ENCODE measurements around the gene RNF26. TPM values are rescaled to one million over a fixed set of nuclear protein-coding genes. Genes with fewer than 3 reads are reported as not detected.

The RNF26 gene
- total RNA-seq, 3 donors from 2014 or later, result 8.8 to 11.2 (median 9.7) TPM

DNA sequence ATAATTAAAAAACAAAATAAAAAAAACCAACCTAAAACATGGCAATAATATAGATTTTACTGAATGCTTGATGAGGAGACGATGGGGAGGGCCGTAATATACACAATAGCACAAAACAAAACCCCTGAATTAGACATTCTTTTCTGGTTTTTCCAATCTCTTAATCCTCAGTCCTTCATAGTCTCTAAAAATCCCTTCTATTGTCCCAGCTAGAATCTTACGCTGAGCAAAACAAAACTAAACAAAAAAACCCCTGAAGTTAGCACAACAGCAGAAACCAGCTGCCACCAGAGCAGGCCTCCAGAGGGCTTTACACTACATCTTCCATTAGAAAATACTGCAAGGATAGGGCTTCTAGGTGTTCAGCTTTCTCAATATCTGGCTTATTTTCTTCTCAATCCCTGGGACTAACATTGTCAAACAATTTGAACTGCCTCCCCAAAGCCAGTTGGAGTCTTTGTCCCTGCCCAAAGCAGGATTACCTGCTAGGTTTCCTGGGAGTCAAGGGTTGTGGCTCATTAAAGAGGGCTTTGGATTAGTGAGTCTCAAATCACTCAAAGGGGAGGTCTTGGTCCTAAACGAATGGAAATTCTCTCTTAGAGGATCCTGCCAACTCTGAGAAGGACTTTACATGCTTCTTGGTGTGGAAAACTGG is 2.1 kb upstream of the RNF26 start:
- Histone ChIP-seq H3K4me1 (peaks cover 8% of the 10 kb centered on the region in 2 donors), H3K36me3 (no peaks in the 10 kb centered on the region), H3K4me3 (no peak overlapping the region), H3K27ac (no peak overlapping the region), H3K27me3 (no peaks in the 10 kb centered on the region), H3K9me3 (no peaks in the 10 kb centered on the region)
- TF ChIP-seq POLR2A (IDR thresholded peaks at IDR 0.05), result no peak
- TF ChIP-seq, protein P1, sequence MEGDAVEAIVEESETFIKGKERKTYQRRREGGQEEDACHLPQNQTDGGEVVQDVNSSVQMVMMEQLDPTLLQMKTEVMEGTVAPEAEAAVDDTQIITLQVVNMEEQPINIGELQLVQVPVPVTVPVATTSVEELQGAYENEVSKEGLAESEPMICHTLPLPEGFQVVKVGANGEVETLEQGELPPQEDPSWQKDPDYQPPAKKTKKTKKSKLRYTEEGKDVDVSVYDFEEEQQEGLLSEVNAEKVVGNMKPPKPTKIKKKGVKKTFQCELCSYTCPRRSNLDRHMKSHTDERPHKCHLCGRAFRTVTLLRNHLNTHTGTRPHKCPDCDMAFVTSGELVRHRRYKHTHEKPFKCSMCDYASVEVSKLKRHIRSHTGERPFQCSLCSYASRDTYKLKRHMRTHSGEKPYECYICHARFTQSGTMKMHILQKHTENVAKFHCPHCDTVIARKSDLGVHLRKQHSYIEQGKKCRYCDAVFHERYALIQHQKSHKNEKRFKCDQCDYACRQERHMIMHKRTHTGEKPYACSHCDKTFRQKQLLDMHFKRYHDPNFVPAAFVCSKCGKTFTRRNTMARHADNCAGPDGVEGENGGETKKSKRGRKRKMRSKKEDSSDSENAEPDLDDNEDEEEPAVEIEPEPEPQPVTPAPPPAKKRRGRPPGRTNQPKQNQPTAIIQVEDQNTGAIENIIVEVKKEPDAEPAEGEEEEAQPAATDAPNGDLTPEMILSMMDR (IDR thresholded peaks at IDR 0.05), result no peak
- no peak for TF ChIP-seq POLR2AphosphoS5 (IDR thresholded peaks at IDR 0.05)
- DNase-seq (ENCODE audit: low spot score in 2 of 2), result no peak
- intact Hi-C loops (cut with DNase I; ENCODE audit: low total_unique reads), result no loop called here

DNA sequence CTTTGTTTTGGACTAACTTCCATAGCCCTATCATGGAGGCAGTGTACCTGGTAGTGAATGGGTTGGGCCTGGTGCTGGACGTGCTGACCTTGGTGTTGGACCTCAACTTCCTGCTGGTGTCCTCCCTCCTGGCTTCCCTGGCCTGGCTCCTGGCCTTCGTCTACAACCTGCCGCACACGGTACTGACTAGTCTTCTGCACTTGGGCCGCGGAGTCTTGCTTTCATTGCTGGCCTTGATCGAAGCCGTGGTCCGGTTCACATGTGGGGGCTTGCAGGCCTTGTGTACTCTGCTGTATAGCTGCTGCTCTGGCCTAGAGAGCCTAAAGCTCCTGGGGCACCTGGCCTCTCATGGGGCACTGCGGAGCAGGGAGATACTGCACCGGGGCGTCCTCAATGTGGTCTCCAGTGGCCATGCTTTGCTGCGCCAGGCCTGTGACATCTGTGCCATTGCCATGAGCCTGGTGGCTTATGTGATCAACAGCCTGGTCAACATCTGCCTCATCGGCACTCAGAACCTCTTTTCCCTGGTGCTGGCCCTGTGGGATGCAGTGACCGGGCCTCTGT is 846 bp downstream of the RNF26 start:
- DNase-seq (ENCODE audit: low spot score in 2 of 2), result no peak
- peak overlapping the region; percentile 94 to 95 for H3K27ac ChIP-seq
- peak overlapping the region; percentile 86 to 99 (median 87) for H3K4me3 ChIP-seq
- H3K36me3 ChIP-seq, result no peaks in the 10 kb centered on the region
- peaks cover 0 to 2% of the 10 kb centered on the region in 2 donors for H3K27me3 ChIP-seq
- TF ChIP-seq, protein P1 (IDR thresholded peaks at IDR 0.05), result no peak
- TF ChIP-seq POLR2AphosphoS5 (IDR thresholded peaks at IDR 0.05) (no peak), POLR2A (IDR thresholded peaks at IDR 0.05) (no peak)
- no peaks in the 10 kb centered on the region for H3K9me3 ChIP-seq
- intact Hi-C loops (cut with DNase I; ENCODE audit: low total_unique reads), result no loop called here
- H3K4me1 ChIP-seq, result peaks cover 8 to 15% of the 10 kb centered on the region in 2 donors

DNA sequence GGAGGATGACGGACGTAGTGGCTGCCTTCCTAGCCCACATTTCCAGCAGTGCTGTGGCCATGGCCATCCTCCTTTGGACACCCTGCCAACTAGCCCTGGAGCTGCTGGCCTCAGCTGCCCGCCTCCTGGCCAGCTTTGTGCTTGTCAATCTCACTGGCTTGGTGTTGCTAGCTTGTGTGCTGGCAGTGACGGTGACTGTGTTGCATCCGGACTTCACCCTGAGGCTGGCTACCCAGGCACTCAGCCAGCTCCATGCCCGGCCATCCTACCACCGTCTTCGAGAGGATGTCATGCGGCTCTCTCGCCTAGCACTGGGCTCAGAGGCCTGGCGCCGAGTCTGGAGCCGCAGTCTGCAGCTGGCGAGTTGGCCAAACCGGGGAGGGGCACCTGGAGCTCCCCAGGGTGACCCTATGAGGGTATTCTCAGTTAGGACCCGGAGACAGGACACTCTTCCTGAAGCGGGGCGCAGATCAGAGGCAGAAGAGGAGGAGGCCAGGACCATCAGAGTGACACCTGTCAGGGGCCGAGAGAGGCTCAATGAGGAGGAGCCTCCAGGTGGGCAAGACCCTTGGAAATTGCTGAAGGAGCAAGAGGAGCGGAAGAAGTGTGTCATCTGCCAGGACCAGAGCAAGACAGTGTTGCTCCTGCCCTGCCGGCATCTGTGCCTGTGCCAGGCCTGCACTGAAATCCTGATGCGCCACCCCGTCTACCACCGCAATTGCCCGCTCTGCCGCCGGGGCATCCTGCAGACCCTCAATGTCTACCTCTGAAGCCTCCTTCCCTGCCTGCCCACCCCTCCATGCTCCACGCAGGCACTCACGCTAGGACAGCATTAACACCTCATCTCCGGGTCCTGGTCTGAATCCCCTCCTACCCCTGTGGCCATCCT is 1.6 kb downstream of the RNF26 start:
- peak in 1 of 2 donors; percentile 37 for DNase-seq (ENCODE audit: low spot score in 2 of 2)
- Histone ChIP-seq H3K9me3 (no peaks in the 10 kb centered on the region), H3K27me3 (peaks cover 0 to 2% of the 10 kb centered on the region in 2 donors), H3K36me3 (no peaks in the 10 kb centered on the region), H3K4me1 (peaks cover 8 to 16% of the 10 kb centered on the region in 2 donors), H3K4me3 (peak overlapping the region in 1 of 3 donors; percentile 99), H3K27ac (peak overlapping the region in 1 of 2 donors; percentile 95)
- intact Hi-C loops (cut with DNase I; ENCODE audit: low total_unique reads), result no loop called here
- no peak for TF ChIP-seq POLR2A (IDR thresholded peaks at IDR 0.05)
- no peak for TF ChIP-seq POLR2AphosphoS5 (IDR thresholded peaks at IDR 0.05)
- TF ChIP-seq, protein P1 (IDR thresholded peaks at IDR 0.05), result no peak

DNA sequence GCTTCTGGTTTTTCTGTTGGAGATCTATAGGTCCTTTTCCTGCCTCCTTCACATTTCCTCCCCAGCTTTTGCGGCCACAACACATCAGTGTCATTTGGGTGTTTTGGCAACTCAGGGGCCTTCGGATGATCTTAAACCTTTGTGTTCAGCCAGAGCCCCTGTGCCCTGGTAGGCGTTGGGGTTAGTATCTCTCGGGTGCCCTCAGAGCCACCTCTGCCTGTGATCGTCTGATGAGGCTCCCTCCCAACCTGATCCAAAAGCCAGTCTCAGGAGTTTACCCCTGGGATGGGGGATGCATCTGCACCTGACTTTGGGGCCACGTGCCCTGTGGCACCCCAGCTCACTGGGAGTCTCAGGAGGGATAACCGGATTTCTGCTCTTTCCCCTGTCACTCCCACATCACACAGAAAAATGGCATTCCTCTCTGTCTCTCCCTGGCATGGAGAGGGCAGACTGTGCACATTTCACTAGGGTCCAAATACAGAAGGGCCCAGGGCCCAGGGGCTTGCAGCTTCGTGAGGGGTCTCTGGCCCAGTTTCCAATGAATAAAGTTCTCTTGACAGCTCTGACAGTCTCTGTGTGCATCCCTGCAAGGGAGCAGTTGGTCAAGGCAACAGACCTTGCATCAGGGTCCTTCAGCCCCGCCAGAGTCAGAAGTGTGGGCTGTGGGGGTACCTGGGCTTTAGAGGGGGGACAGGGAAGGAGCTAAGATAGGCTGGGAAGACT is 2.6 kb downstream of the RNF26 start:
- Histone ChIP-seq H3K9me3 (no peaks in the 10 kb centered on the region), H3K27me3 (peaks cover 0 to 2% of the 10 kb centered on the region in 2 donors), H3K4me3 (no peak overlapping the region), H3K27ac (no peak overlapping the region), H3K36me3 (no peaks in the 10 kb centered on the region), H3K4me1 (peaks cover 8 to 16% of the 10 kb centered on the region in 2 donors)
- no peak for TF ChIP-seq POLR2A (IDR thresholded peaks at IDR 0.05)
- TF ChIP-seq POLR2AphosphoS5 (IDR thresholded peaks at IDR 0.05), result no peak
- TF ChIP-seq, protein P1 (IDR thresholded peaks at IDR 0.05), result no peak
- DNase-seq (ENCODE audit: low spot score in 2 of 2), result no peak
- intact Hi-C loops (cut with DNase I; ENCODE audit: low total_unique reads), result no loop called here
